ENCODE measurements around the gene SPTLC2. TPM values are rescaled to one million over a fixed set of nuclear protein-coding genes. Genes with fewer than 3 reads are reported as not detected.
"Not testable (repeated sequence)": the region's sequence is repeated elsewhere in the genome, so short reads cannot be mapped to it uniquely, and the experiment has no call there.

Gene SPTLC2
- total RNA-seq, 2 donors from 2014 or later = 20.0 to 24.5 TPM

- Histone ChIP-seq H3K4me1 (replicated peaks) (no peaks in the 10 kb centered on the region), H3K9me3 (no peaks in the 10 kb centered on the region), H3K4me3 (no peak overlapping the region), H3K27ac (no peak overlapping the region), H3K27me3 (replicated peaks; ENCODE audit: insufficient read depth) (no peaks in the 10 kb centered on the region), H3K36me3 (no peaks in the 10 kb centered on the region)
- intact Hi-C loops (cut with DNase I) = loop anchor here (2.0 kb wide), 1 partner anchor 89 kb away; the partner anchor contains the start of gene AHSA1
- 76% methylated on average over 8 of the region's 8 CpGs for WGBS
- no peak for DNase-seq (ENCODE audit: low spot score)
- no peak for TF ChIP-seq POLR2A (IDR thresholded peaks at IDR 0.05)
- TF ChIP-seq POLR2AphosphoS5 (IDR thresholded peaks at IDR 0.05) = no peak
- TF ChIP-seq CTCF (IDR thresholded peaks at IDR 0.05) = no peak
These were observed 68.8 kb downstream of the SPTLC2 start for GRCh38 chr14:77547512-77548180.

- WGBS = 95% methylated on average over 11 of the region's 11 CpGs
- not testable (repeated sequence) for H3K36me3 ChIP-seq; DNase-seq (ENCODE audit: low spot score)
These were observed 71.3 kb downstream of the SPTLC2 start for GRCh38 chr14:77545171-77545570.

GRCh38 chr14:77544571-77544970, 71.9 kb downstream of the SPTLC2 start:
- 97% methylated on average over 2 of the region's 2 CpGs for WGBS
- H3K27ac ChIP-seq = no peak overlapping the region
- intact Hi-C loops (cut with DNase I) = no loop called here

More at GRCh38 chr14:77545171-77545570, 71.3 kb downstream of the SPTLC2 start:
- intact Hi-C loops (cut with DNase I); H3K27me3 ChIP-seq (replicated peaks; ENCODE audit: insufficient read depth); H3K27ac ChIP-seq; H3K9me3 ChIP-seq; H3K4me1 ChIP-seq (replicated peaks); H3K4me3 ChIP-seq: not testable (repeated sequence)

GRCh38 chr14:77543637-77544334, 72.7 kb downstream of the SPTLC2 start:
- H3K27ac ChIP-seq = peak overlapping the region; percentile 23 to 59
- TF ChIP-seq CTCF (IDR thresholded peaks at IDR 0.05) = no peak
- no peak for TF ChIP-seq POLR2AphosphoS5 (IDR thresholded peaks at IDR 0.05)
- TF ChIP-seq POLR2A (IDR thresholded peaks at IDR 0.05) = no peak
- H3K9me3 ChIP-seq = no peaks in the 10 kb centered on the region
- no peak for DNase-seq (ENCODE audit: low spot score)
- no peak overlapping the region for H3K4me3 ChIP-seq
- no peaks in the 10 kb centered on the region for H3K36me3 ChIP-seq
- intact Hi-C loops (cut with DNase I) = no loop called here
- WGBS = 82% methylated on average over 3 of the region's 3 CpGs
- H3K4me1 ChIP-seq (replicated peaks) = no peaks in the 10 kb centered on the region
- H3K27me3 ChIP-seq (replicated peaks; ENCODE audit: insufficient read depth) = no peaks in the 10 kb centered on the region

More at GRCh38 chr14:77544571-77544970, 71.9 kb downstream of the SPTLC2 start:
- DNase-seq (ENCODE audit: low spot score) = no peak
- H3K9me3 ChIP-seq = no peaks in the 10 kb centered on the region
- H3K27me3 ChIP-seq (replicated peaks; ENCODE audit: insufficient read depth) = no peaks in the 10 kb centered on the region
- TF ChIP-seq POLR2A (IDR thresholded peaks at IDR 0.05) = no peak
- TF ChIP-seq POLR2AphosphoS5 (IDR thresholded peaks at IDR 0.05) = no peak
- TF ChIP-seq CTCF (IDR thresholded peaks at IDR 0.05) = no peak
- H3K4me1 ChIP-seq (replicated peaks) = no peaks in the 10 kb centered on the region
- no peak overlapping the region for H3K4me3 ChIP-seq
- no peaks in the 10 kb centered on the region for H3K36me3 ChIP-seq

GRCh38 chr14:77543240-77543551, 73.2 kb downstream of the SPTLC2 start:
- WGBS = 37% methylated on average over 5 of the region's 5 CpGs
- TF ChIP-seq CTCF (IDR thresholded peaks at IDR 0.05) (no peak), POLR2A (IDR thresholded peaks at IDR 0.05) (no peak)
- H3K9me3 ChIP-seq = no peaks in the 10 kb centered on the region
- no peak for DNase-seq (ENCODE audit: low spot score)
- H3K27ac ChIP-seq = peak overlapping the region; percentile 23 to 59
- intact Hi-C loops (cut with DNase I) = no loop called here
- H3K36me3 ChIP-seq = no peaks in the 10 kb centered on the region
- no peaks in the 10 kb centered on the region for H3K27me3 ChIP-seq (replicated peaks; ENCODE audit: insufficient read depth)
- no peak overlapping the region for H3K4me3 ChIP-seq
- no peaks in the 10 kb centered on the region for H3K4me1 ChIP-seq (replicated peaks)

Data from prostate gland (tissue), 2 donors.